ENCODE results near the gene ASB2. TPM values are rescaled to one million over a fixed set of nuclear protein-coding genes. Genes with fewer than 3 reads are reported as not detected.

The ASB2 gene
- total RNA-seq, 1 experiment from 2014 or later, result not detected

- BruUV-seq (replicated peaks), result no TSS peak
- no peaks in the 10 kb centered on the region for H3K79me2 ChIP-seq (ENCODE audit: low read depth)
- H4K20me1 ChIP-seq (ENCODE audit: insufficient read depth), result no peaks in the 10 kb centered on the region
- H3K9me2 ChIP-seq (ENCODE audit: insufficient read depth), result no peaks in the 10 kb centered on the region
- H2AFZ ChIP-seq, result no peak overlapping the region
- TF ChIP-seq EZH2 (IDR thresholded peaks at IDR 0.05; ENCODE audit: low read depth) (no peak), CTCF (conservative IDR thresholded peaks at IDR 0.05) (no peak)
- ChIA-PET POLR2A (ENCODE audit: unreplicated experiment) (no interaction called here), CTCF (no interaction called here)
- H3F3A ChIP-seq (ENCODE audit: insufficient read depth, low read depth), result no peaks in the 10 kb centered on the region
- no peak for DNase-seq
- H3K27me3 ChIP-seq (ENCODE audit: insufficient read depth, low read depth), result no peaks in the 10 kb centered on the region
- H3K4me1 ChIP-seq (replicated peaks; ENCODE audit: insufficient read depth), result no peaks in the 10 kb centered on the region
- no peak overlapping the region for H3K4me3 ChIP-seq
- no peaks in the 10 kb centered on the region for H3K36me3 ChIP-seq (ENCODE audit: low read depth)
- no peaks in the 10 kb centered on the region for H3K9me3 ChIP-seq (ENCODE audit: insufficient read depth, low read depth)
- no peak overlapping the region for H3K27ac ChIP-seq
- no peak overlapping the region for H3K4me2 ChIP-seq
- intact Hi-C loops (cut with micrococcal nuclease; ENCODE audit: unreplicated experiment), result no loop called here
Measured at GRCh38 chr14:93977171-93977570, 801 bp upstream of the ASB2 start.

DNA sequence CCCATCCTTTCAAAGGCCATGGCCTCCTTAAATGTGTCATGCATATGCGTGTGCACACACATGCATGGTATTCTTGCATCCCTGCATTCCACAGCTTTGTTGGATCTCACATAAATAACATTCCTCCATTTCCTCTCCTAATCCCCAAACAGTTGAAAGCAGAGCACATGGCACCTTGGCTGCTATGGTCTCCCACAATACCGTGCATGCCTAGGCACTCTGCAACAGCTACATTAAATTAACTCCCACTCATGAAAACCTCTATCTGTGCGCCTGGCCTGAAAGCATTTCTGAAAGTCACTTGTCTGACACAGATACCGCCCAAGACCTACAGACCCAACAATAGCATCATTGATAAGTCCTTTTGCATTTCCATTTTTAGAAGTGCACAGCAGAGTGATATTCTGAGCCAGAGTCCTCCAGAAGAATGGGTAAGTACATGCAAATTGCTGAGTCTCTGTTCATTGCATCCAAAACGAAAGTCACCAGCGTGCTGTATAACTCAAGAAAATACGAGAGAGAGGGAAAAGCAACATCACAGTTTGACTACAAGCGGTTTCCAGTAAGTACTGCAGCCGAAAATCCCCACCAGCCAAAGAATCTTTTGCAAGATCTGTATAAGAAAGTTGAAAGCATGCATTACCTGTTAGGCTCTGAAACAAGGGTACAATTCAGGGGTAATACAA is 436 bp downstream of the ASB2 start:
- POLR2A ChIA-PET (ENCODE audit: unreplicated experiment), result no interaction called here
- no peaks in the 10 kb centered on the region for H3K36me3 ChIP-seq (ENCODE audit: low read depth)
- TF ChIP-seq CTCF (conservative IDR thresholded peaks at IDR 0.05), result no peak
- H3K79me2 ChIP-seq (ENCODE audit: low read depth), result no peaks in the 10 kb centered on the region
- no peak overlapping the region for H3K4me3 ChIP-seq
- H3K4me2 ChIP-seq, result no peak overlapping the region
- H3F3A ChIP-seq (ENCODE audit: insufficient read depth, low read depth), result no peaks in the 10 kb centered on the region
- H3K4me1 ChIP-seq (replicated peaks; ENCODE audit: insufficient read depth), result no peaks in the 10 kb centered on the region
- CTCF ChIA-PET, result no interaction called here
- DNase-seq, result no peak
- no peak overlapping the region for H2AFZ ChIP-seq
- intact Hi-C loops (cut with micrococcal nuclease; ENCODE audit: unreplicated experiment), result no loop called here
- no peaks in the 10 kb centered on the region for H3K27me3 ChIP-seq (ENCODE audit: insufficient read depth, low read depth)
- no peaks in the 10 kb centered on the region for H4K20me1 ChIP-seq (ENCODE audit: insufficient read depth)
- BruUV-seq (replicated peaks), result no TSS peak
- no peaks in the 10 kb centered on the region for H3K9me2 ChIP-seq (ENCODE audit: insufficient read depth)
- H3K9me3 ChIP-seq (ENCODE audit: insufficient read depth, low read depth), result no peaks in the 10 kb centered on the region
- H3K27ac ChIP-seq, result no peak overlapping the region

- TF ChIP-seq CTCF (conservative IDR thresholded peaks at IDR 0.05) (no peak), EZH2 (IDR thresholded peaks at IDR 0.05; ENCODE audit: low read depth) (no peak)
- Histone ChIP-seq H3K4me1 (replicated peaks; ENCODE audit: insufficient read depth) (no peaks in the 10 kb centered on the region), H3F3A (ENCODE audit: insufficient read depth, low read depth) (no peaks in the 10 kb centered on the region), H3K9me2 (ENCODE audit: insufficient read depth) (no peaks in the 10 kb centered on the region), H3K4me2 (no peak overlapping the region), H3K9me3 (ENCODE audit: insufficient read depth, low read depth) (no peaks in the 10 kb centered on the region), H3K36me3 (ENCODE audit: low read depth) (no peaks in the 10 kb centered on the region), H3K27ac (no peak overlapping the region), H4K20me1 (ENCODE audit: insufficient read depth) (no peaks in the 10 kb centered on the region), H3K27me3 (ENCODE audit: insufficient read depth, low read depth) (no peaks in the 10 kb centered on the region), H3K4me3 (no peak overlapping the region), H3K79me2 (ENCODE audit: low read depth) (no peaks in the 10 kb centered on the region), H2AFZ (no peak overlapping the region)
- BruUV-seq (replicated peaks), result no TSS peak
- POLR2A ChIA-PET (ENCODE audit: unreplicated experiment), result no interaction called here
- CTCF ChIA-PET, result no interaction called here
- intact Hi-C loops (cut with micrococcal nuclease; ENCODE audit: unreplicated experiment), result no loop called here
- DNase-seq, result no peak
Measured at GRCh38 chr14:93974833-93975232, 1.5 kb downstream of the ASB2 start.

All from PC-9 (cell line).